SK-N-MC (cell line): ENCODE results near the gene PRDM16.

Experiments used
- DNase-seq: peaks from one replicate; pipeline ENCODE4 v3.0.0-alpha.2; 2011; ENCODE audit warnings: low read depth, low spot score
- H3K27ac ChIP-seq: fragments of 200-600 bp; sonication (generic); 2 replicates; pipeline ENCODE4 v1.5.1; 2016; ENCODE audit warnings: mixed run types
- H3K36me3 ChIP-seq: fragments of 200-600 bp; sonication (generic); 2 replicates; pipeline ENCODE4 v1.6.1; 2017; ENCODE audit warnings: antibody characterized with exemption, low read length, mixed read lengths; ENCODE audit not compliant: insufficient read depth
- H3K4me3 ChIP-seq: fragments of 200-600 bp; sonication (generic); 2 replicates; pipeline ENCODE4 v1.5.1; 2016
- H3K9ac ChIP-seq: fragments of 200-600 bp; sonication (generic); 2 replicates; pipeline ENCODE4 v1.8.0; 2017; ENCODE audit warnings: mixed run types, mixed read lengths; ENCODE audit not compliant: insufficient read length
- H3K9me3 ChIP-seq: fragments of 200-600 bp; sonication (generic); 2 replicates; pipeline ENCODE4 v1.6.1; 2017; ENCODE audit warnings: low read depth, mild to moderate bottlenecking, antibody characterized with exemption, low read length, moderate library complexity, mixed read lengths
- EZH2 ChIP-seq: fragments of 200-600 bp; sonication (generic); IDR thresholded peaks from one replicate; pipeline ENCODE4 v1.6.1; 2017; ENCODE audit warnings: antibody characterized with exemption
- FOXP2 ChIP-seq: optimal IDR thresholded peaks from 2 replicates; pipeline ENCODE3; 2011; ENCODE audit warnings: mild to moderate bottlenecking, moderate library complexity; ENCODE audit not compliant: insufficient read depth; ENCODE audit errors: extremely low read length, control extremely low read depth
- POLR2AphosphoS5 ChIP-seq: IDR thresholded peaks from 2 replicates; pipeline ENCODE4 v1.6.1; 2012; ENCODE audit warnings: mild to moderate bottlenecking, low read depth, low read length, borderline replicate concordance

PRDM16 gene

GRCh38 chr1:3378411-3379208, 309.6 kb downstream of the PRDM16 start:
- DNase-seq: no peak
- Histone ChIP-seq H3K9ac (no peak overlapping the region), H3K27ac (no peak overlapping the region), H3K9me3 (no peaks in the 10 kb centered on the region), H3K36me3 (no peaks in the 10 kb centered on the region), H3K4me3 (no peak overlapping the region)
- TF ChIP-seq EZH2 (no peak), FOXP2 (no peak), POLR2AphosphoS5 (no peak)

DNA sequence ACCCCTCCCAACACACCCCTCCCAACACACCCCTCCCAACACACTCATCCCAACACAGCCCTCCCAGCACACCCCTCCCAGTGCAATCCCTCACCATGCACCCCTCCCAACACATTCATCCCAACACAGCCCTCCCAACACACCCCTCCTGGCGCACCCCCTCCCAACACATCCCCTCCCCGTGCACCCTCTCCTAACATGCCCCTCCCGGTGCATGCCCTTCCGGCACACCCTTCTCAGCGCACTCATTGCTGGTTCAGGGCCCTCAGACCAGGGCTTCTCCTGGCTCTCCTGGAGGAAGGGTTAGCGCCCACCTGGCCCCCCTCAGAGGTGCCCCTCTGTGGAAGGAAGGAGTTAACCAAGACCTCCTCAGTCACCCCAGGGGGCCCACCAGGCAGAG, 310.9 kb downstream of the PRDM16 start:
- no peak for DNase-seq
- no peak overlapping the region for H3K27ac ChIP-seq
- no peak for TF ChIP-seq POLR2AphosphoS5
- no peaks in the 10 kb centered on the region for H3K36me3 ChIP-seq
- H3K9me3 ChIP-seq: no peaks in the 10 kb centered on the region
- H3K4me3 ChIP-seq: no peak overlapping the region
- no peak overlapping the region for H3K9ac ChIP-seq

GRCh38 chr1:3380469-3380868, 311.5 kb downstream of the PRDM16 start:
- Histone ChIP-seq H3K27ac (no peak overlapping the region), H3K4me3 (no peak overlapping the region), H3K9ac (no peak overlapping the region), H3K36me3 (no peaks in the 10 kb centered on the region), H3K9me3 (no peaks in the 10 kb centered on the region)
- no peak for TF ChIP-seq FOXP2
- TF ChIP-seq POLR2AphosphoS5: no peak
- no peak for TF ChIP-seq EZH2
- DNase-seq: no peak

GRCh38 chr1:3381901-3382300, 312.9 kb downstream of the PRDM16 start:
- TF ChIP-seq EZH2 (no peak), POLR2AphosphoS5 (no peak), FOXP2 (no peak)
- Histone ChIP-seq H3K36me3 (no peaks in the 10 kb centered on the region), H3K9ac (no peak overlapping the region), H3K4me3 (no peak overlapping the region), H3K9me3 (no peaks in the 10 kb centered on the region), H3K27ac (no peak overlapping the region)
- no peak for DNase-seq

GRCh38 chr1:3382326-3383057, 313.5 kb downstream of the PRDM16 start:
- no peak for DNase-seq
- H3K9ac ChIP-seq: no peak overlapping the region
- H3K27ac ChIP-seq: no peak overlapping the region
- no peaks in the 10 kb centered on the region for H3K9me3 ChIP-seq
- TF ChIP-seq POLR2AphosphoS5 (no peak), FOXP2 (no peak), EZH2 (no peak)
- H3K4me3 ChIP-seq: no peak overlapping the region
- no peaks in the 10 kb centered on the region for H3K36me3 ChIP-seq

DNA sequence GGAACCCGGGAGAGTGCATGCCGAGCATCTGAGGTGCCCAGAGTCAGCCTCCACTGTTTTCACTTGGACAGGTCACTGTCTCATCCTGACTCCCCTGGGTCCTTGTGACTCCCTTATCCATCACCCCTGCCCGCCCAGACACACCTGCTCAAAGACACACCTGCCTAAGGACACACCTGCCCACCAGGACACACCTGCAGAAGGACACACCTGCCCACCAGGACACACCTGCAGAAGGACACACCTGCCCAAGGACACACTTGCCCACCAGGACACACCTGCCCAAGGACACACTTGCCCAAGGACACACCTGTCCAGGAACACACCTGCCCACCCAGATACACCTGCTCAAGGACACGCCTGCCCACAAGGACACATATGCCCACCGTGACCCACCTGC, 314.7 kb downstream of the PRDM16 start:
- Histone ChIP-seq H3K27ac (no peak overlapping the region), H3K36me3 (no peaks in the 10 kb centered on the region), H3K4me3 (no peak overlapping the region), H3K9ac (no peak overlapping the region), H3K9me3 (no peaks in the 10 kb centered on the region)
- TF ChIP-seq FOXP2 (no peak), POLR2AphosphoS5 (no peak), EZH2 (no peak)
- DNase-seq: no peak

DNA sequence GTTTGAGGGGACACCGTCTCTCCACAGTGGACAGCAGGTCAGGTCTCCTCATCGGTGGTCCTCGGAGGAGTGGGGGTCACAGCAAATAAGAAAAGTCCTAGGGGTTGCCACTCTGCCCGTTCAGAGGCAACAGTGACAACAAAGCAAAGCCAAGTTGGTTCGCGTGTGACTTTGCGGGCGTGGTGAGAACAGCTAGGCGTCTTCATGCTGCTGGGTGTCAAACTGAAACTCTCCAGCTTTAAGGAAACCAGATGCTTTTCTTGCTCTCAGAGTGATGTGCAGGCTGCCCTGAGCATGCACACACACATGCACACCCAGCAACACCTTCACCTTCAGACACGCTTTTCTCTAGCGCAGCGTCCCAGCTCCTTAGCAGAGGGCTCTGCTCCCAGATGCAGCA, 315.4 kb downstream of the PRDM16 start:
- no peak overlapping the region for H3K9ac ChIP-seq
- no peak for DNase-seq
- H3K4me3 ChIP-seq: no peak overlapping the region
- TF ChIP-seq POLR2AphosphoS5 (no peak), FOXP2 (no peak), EZH2 (no peak)
- H3K9me3 ChIP-seq: no peaks in the 10 kb centered on the region
- no peaks in the 10 kb centered on the region for H3K36me3 ChIP-seq
- H3K27ac ChIP-seq: no peak overlapping the region

DNA sequence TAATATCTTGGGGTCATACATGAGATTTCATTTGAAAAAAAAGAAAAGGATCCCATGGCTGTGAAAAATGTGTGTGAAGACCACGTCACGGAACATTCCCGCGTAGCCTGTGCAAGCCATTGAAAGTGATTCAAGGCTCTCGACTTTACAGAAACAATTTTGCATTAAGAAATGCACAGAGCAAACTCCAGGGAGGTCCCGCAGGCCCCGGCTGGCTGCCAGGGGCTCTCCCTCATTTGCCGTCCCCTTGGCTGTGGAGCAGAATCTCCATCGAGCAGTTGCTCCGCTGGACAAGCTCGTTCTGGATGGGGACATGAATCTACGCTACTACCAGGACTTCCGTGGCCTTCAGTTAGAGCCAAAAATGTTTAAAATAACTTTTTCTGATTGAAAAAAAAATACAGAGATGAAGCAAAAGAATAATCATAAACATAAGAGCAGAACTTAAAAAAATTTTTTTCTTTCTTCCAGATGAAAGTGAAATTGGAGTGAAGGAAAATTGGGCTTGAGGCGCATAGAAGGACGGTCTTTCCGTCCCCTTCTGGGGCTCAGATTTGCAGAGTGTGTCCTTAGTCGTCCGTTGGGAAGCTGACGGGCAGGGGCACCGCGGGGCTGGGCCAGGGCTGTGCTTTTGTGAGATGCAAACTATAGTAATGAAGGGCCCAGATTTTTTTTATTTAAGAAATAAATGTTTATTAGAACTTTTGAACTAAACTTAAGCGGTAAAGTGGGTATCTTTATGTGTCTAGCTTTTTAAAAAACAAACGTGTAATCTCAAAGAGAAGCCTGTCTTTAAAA, 317.4 kb downstream of the PRDM16 start:
- DNase-seq: no peak
- Histone ChIP-seq H3K27ac (no peak overlapping the region), H3K9ac (no peak overlapping the region), H3K4me3 (no peak overlapping the region), H3K9me3 (no peaks in the 10 kb centered on the region), H3K36me3 (no peaks in the 10 kb centered on the region)
- TF ChIP-seq EZH2 (peak; percentile 63), POLR2AphosphoS5 (no peak), FOXP2 (no peak)
